Measurements from ENCODE around the gene FAM174C.

The FAM174C gene

GRCh38 chr19:1272423-1273262 is 2.7 kb upstream of the FAM174C start:
- TF ChIP-seq ZBTB17 (tag by site-specific recombination; IDR thresholded peaks at IDR 0.05) (no peak), ZNF629 (tag by site-specific recombination; IDR thresholded peaks at IDR 0.05) (0 out of 2 replicates have a peak, but pooled peaks have one; percentile 14), ZIC2 (tag by site-specific recombination; IDR thresholded peaks at IDR 0.05) (no peak), ZNF433 (tag by site-specific recombination; IDR thresholded peaks at IDR 0.05; ENCODE audit: low read depth) (no peak), TRIM28 (IDR thresholded peaks at IDR 0.05; ENCODE audit: borderline replicate concordance, low read length) (no peak)
- TF ChIP-seq, protein P1, sequence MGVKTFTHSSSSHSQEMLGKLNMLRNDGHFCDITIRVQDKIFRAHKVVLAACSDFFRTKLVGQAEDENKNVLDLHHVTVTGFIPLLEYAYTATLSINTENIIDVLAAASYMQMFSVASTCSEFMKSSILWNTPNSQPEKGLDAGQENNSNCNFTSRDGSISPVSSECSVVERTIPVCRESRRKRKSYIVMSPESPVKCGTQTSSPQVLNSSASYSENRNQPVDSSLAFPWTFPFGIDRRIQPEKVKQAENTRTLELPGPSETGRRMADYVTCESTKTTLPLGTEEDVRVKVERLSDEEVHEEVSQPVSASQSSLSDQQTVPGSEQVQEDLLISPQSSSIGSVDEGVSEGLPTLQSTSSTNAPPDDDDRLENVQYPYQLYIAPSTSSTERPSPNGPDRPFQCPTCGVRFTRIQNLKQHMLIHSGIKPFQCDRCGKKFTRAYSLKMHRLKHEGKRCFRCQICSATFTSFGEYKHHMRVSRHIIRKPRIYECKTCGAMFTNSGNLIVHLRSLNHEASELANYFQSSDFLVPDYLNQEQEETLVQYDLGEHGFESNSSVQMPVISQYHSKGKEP (tag by site-specific recombination; IDR thresholded peaks at IDR 0.05): peak; percentile 45; the same call in 1 of the 2 replicates
- Histone ChIP-seq H3K27ac (ENCODE audit: extremely low read depth, low read depth, low read length) (peak overlapping the region; percentile 99), H3K4me1 (ENCODE audit: control insufficient read depth, insufficient read depth, low read length) (peaks cover 19% of the 10 kb centered on the region), H3K36me3 (ENCODE audit: control insufficient read depth in 2 of 2, insufficient read depth in 1 of 2, low read length in 2 of 2) (peaks cover 4 to 65% of the 10 kb centered on the region in 2 experiments; a peak in 2 of 3 replicates), H3K4me3 (ENCODE audit: low read depth, low read length) (no peak overlapping the region), H3K9me3 (ENCODE audit: control insufficient read depth, insufficient read depth, low read depth, low read length) (no peaks in the 10 kb centered on the region)
- POLR2A ChIA-PET: interaction anchor here (0.6 to 3.4 kb wide), 9 partner anchors 7 to 172 kb away, joined by 3 to 28 read pairs (median 6); no protein-coding TSS in a partner anchor
- CTCF ChIA-PET: interaction anchor here (1.1 to 2.8 kb wide), 2 partner anchors 28 to 55 kb away, joined by 3 to 23 read pairs; no protein-coding TSS in a partner anchor

DNA sequence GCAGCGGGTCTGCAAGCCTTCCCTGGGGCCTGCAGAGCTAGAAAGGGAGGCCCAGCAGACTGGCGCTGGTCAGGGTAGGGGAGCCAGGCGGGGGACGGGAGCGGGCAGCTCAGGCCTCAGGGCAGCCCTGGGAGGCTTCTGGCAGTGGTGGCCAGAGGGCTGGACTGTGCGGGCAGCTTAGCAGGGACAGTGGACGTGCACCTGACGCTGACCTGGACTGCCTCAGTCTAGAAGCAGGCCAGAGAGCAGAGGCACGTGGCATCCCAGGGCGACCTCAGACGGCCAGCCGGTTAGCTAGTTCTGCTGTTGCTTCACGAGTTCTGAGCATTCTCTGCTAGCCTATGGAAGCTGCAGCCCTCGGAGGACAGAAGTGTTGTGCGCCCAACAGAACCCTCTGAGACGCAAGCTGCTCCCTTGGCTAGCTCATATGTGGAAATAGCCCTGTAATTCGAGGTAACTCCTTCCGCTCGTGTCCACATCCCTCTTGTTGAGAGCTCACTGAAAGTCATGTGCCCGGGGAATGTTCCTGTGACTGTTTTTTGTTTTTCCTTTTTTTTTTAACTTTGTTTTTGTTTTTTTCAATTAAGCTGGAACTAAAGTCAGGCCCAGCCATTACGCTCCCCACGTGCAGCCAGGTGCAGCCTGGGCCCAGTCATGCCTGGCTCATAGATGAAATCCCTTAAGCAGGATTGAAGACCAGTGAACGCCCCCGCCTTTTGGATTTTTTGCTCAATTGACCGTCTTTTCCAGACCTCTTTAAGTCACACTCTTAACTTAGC is 1.9 kb upstream of the FAM174C start:
- POLR2A ChIA-PET: interaction anchor here (0.6 to 3.4 kb wide), 8 partner anchors 8 to 81 kb away, joined by 3 to 28 read pairs (median 5); a partner anchor contains a TSS
- H3K4me1 ChIP-seq (ENCODE audit: control insufficient read depth, insufficient read depth, low read length): peaks cover 19% of the 10 kb centered on the region
- H3K27ac ChIP-seq (ENCODE audit: extremely low read depth, low read depth, low read length): peak overlapping the region; percentile 98
- CTCF ChIA-PET: interaction anchor here (0.6 to 2.8 kb wide), 3 partner anchors 29 to 551 kb away, joined by 3 to 23 read pairs (median 4); no protein-coding TSS in a partner anchor
- H3K4me3 ChIP-seq (ENCODE audit: low read depth, low read length): no peak overlapping the region
- H3K9me3 ChIP-seq (ENCODE audit: control insufficient read depth, insufficient read depth, low read depth, low read length): no peaks in the 10 kb centered on the region
- H3K36me3 ChIP-seq (ENCODE audit: control insufficient read depth in 2 of 2, insufficient read depth in 1 of 2, low read length in 2 of 2): peaks cover 4 to 72% of the 10 kb centered on the region in 2 experiments; a peak in 2 of 3 replicates
- TF ChIP-seq YY2 (tag by site-specific recombination; IDR thresholded peaks at IDR 0.05) (no peak), ZNF324 (tag by site-specific recombination; IDR thresholded peaks at IDR 0.05) (no peak), ZNF394 (tag by site-specific recombination; IDR thresholded peaks at IDR 0.05; ENCODE audit: borderline replicate concordance) (no peak), ZNF221 (tag by site-specific recombination; IDR thresholded peaks at IDR 0.05; ENCODE audit: borderline replicate concordance) (no peak), ZBTB8A (tag by site-specific recombination; IDR thresholded peaks at IDR 0.05) (peak; percentile 6; the same call in 1 of the 2 replicates), ZIC2 (tag by site-specific recombination; IDR thresholded peaks at IDR 0.05) (0 out of 2 replicates have a peak, but pooled peaks have one; percentile 15), ZNF560 (tag by site-specific recombination; IDR thresholded peaks at IDR 0.05; ENCODE audit: borderline replicate concordance) (no peak), ZNF624 (tag by site-specific recombination; IDR thresholded peaks at IDR 0.05) (no peak), ZEB2 (tag by site-specific recombination; IDR thresholded peaks at IDR 0.05) (0 out of 2 replicates have a peak, but pooled peaks have one; percentile 10), ZNF24 (tag by site-specific recombination; IDR thresholded peaks at IDR 0.05) (no peak), ZNF19 (tag by site-specific recombination; IDR thresholded peaks at IDR 0.05; ENCODE audit: low read depth) (no peak), ZNF518A (tag by site-specific recombination; conservative IDR thresholded peaks at IDR 0.05; ENCODE audit: low read depth) (no peak), ZNF148 (tag by site-specific recombination; IDR thresholded peaks at IDR 0.05; ENCODE audit: borderline replicate concordance) (no peak), ZNF157 (tag by site-specific recombination; IDR thresholded peaks at IDR 0.05) (no peak), ZNF768 (tag by site-specific recombination; IDR thresholded peaks at IDR 0.05) (no peak)
